ENCODE results near the gene SLC44A1.

Gene SLC44A1

DNA sequence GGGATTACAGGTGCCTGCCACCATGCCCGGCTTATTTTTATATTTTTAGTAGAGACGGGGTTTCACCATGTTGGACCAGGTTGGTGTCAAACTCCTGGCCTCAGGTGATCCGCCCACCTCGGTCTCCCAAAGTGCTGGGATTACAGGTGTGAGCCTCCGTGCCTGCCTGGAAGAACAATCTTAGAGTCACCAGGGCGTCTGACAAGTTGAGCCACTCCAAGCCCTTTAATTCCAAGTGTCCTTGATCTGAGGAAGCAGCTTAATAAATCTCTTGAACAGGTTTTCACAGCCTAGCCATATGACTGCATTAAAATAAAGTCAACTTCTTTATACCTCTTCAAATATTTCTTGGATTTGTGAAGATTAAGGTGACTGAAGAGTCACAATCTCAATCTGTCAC is 31.5 kb downstream of the SLC44A1 start:
- DNase-seq = peak; percentile 89 to 96

DNA sequence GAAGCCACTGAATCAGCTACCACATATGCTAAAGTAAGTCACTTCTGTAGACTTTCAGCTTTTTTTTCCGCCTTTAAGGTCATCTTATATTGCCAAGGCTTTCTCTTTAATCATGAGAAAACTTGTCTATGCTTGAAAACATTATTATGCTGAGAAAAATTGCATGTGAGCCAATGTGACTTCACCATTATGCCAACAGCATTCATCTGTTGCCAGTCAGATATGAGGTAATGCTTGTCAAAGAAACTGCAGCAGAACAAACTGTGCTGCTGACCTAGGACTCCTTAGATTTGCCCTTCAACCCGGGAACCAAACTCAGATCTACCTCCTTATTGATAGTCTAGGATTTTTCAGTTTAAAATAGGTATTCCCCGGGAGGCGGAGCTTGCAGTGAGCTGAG is 34.3 kb downstream of the SLC44A1 start:
- no peak for DNase-seq

DNA sequence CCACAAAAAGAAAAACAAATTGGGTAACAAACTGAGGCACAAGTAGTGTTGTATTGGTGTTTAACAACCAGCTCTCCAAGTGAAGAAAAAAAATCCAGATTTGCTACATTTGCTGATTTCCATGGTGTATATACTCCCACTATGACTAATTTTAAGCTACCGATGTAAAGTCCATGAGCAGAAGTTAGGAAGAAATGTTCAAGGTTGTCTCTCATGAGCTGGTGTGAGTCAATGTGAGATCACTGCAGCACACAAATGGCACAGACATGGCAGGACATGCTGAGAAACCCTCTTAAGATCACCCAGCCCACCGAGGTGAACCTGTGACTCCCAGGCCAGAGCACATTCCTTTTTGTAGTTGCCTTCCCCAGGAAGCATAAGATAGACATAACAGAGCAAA is 36.2 kb downstream of the SLC44A1 start:
- no peak for DNase-seq

DNA sequence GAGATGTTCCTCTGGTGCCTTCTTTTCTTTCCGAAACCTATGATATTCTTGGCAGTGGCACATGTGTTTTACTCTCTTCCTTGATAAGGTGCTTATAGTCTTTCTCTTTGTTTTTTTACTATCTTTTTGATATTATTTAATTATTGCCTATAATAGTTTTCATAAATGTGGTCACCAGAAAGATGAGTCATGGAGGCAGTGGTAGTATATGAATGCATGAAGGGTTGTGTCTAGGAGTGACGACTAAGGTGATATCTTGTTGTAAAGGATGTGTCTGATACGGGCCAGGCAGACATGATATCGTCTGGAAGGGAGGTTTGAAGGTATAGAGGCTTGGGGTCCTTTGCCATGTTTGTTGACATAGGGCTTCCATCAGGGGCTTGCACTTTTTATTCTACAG is 36.8 kb downstream of the SLC44A1 start:
- DNase-seq = no peak

DNA sequence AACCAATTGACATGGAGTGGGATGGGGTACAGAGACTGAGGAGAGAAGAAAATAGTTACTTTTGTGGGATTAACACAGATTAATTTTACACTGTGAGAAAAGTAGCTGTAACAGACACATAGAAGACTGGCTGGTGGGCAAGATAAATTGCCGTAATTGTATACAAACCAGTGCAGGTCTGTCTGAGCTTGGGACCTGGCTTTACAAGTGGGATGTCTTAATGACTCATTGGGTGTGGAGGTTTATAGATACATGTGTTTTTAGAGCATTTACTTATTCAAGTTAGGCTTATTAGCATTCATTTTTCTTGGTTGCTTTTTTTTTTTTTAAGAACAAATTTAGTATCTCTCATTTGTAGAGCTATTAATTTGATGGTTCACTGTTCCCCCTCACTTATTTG is 37.5 kb downstream of the SLC44A1 start:
- no peak for DNase-seq

DNA sequence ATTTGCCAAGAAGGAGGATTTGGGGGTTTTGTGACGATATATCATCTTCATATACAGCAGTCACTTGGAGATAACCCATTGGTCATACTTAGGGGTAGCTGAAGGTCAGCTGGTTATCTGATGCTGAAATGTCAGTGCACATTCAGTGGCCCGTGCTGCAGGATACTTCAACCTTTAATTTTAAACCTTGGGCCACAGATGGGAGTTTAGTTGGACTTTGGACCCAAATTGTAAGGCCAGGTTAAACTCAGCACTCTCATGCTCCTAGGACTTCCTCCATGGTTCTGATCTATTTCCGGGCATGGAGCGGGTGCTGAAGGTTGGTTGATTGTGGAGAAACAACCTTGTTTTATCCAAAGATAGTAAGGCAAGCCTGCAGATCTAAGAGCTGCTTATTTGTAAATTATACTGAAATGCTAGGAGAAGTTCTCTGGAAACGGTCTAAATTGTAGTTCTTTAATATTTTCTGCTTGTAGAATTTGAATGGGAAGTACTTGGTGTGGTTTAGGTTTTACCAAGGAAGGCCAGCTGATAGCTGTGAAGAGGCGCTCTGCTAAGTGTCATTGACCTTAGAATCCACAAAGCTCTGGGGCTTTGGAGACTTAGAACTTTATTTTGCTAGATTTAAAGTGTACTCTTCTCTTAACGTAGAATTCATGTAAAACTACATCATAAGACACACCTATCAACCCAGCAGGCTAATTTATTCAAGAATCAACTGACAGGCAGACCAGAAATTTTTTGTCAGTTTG is 38.6 kb downstream of the SLC44A1 start:
- DNase-seq = no peak

DNA sequence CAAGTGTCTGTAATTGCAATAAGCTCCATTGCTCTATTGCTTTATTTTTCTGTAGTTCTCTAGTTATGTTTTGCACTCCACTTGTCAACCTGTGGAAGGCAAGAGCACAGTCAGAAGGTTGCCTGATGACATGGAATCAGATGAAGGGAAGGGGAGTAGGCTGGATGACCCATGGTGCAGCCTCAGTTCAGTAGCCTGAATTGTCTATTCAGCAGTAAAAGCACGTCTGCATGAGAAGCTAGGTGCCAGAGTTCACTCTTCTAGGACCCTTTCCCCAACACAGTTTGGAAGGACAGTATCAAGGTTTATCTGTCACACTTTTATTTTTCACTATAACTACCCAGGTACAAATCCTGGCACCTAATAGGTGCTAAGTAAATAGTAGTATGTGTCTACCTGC is 39.3 kb downstream of the SLC44A1 start:
- no peak for DNase-seq

DNA sequence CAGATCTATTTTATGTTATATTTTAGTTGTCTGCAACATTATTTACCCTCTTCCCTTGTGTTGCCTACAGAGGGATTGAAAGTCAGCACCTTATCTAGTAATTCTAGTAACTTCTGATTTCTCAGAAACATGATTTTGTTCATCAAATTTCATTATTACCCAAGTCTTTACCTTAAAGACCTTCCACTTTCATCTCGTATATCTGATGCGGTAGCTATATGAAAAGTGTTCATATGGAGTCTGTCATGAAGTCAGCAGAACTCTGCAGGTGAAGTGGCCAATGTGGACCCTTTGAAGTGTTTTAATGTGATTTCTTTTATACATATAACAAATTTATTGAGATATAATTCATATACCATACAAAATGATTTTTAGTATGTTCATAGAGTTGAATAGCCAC is 40.0 kb downstream of the SLC44A1 start:
- DNase-seq = no peak

DNA sequence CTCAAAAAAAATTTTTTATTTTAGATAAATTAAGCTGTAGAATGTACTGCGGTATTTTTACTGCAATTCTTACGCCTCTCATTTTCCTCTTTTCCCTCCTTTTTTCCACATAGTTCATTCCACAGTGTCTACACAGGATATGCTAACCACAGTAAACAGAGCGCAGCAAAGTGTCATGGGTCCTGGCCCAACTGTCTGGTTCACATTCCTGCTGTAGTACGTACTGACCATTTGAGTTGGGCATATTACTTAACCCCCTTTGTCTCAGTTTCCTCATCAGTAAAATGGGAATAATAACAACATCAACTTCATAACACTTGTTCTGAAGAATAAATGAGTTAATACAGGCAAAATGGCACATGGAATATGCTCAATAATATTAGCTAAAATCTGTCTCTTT is 41.6 kb downstream of the SLC44A1 start:
- DNase-seq = no peak

DNA sequence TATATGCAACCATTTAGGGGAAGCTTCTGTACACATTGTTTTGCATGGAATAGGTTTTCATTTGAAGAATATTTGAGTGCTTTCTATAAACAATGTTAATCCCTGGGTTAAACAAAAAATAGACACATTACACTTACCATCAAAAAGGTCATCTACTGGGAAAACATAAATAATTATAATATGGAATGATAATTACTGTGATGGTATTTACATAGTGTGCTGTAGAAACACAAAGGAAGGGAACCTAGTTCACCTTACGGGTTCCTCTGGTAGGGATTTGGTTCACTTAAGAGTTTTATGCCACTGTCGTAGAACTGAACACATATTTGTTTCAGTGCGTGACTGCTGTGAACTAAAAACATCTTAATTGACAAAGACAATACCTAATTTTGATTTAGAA is 44.9 kb downstream of the SLC44A1 start:
- DNase-seq = no peak

DNA sequence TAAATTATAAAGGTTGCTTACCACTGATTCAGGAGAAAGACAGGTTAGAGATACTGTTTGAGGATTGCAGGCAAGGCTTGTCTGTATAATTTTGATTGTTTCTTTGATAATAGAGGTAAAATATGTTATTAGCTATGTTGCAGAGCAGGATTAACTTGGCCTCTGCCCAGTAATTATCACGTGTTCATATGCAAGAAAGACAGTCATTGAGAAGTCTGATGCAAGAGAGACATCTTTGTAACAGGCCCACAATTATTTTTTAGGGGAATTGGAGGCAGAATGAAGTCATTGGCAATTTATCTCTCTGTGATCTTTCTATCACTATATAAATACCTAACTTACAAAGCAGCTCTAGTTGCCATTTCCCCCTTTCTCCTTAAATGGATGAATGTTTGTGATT is 46.0 kb downstream of the SLC44A1 start:
- DNase-seq = peak in 1 of 2 experiments; percentile 28

DNA sequence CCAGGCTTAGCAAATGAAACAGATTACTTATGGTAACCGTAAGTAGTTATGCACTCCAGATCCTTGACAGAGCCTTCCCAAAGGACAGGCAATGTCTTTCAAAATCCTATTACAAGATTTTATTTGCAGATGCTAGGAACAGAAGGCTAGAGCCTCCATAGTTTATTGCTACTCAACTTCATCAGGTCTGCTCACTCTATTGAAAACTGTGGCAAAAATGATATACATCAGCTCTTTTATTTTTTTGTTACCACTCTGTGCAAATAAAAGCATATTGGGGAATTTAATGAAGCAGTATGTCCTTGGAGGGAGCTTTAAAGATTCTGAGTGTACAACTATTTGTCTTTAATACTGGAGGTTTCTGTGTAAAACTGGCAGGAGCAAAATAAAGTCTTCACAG is 46.5 kb downstream of the SLC44A1 start:
- DNase-seq = peak; percentile 25 to 83

DNA sequence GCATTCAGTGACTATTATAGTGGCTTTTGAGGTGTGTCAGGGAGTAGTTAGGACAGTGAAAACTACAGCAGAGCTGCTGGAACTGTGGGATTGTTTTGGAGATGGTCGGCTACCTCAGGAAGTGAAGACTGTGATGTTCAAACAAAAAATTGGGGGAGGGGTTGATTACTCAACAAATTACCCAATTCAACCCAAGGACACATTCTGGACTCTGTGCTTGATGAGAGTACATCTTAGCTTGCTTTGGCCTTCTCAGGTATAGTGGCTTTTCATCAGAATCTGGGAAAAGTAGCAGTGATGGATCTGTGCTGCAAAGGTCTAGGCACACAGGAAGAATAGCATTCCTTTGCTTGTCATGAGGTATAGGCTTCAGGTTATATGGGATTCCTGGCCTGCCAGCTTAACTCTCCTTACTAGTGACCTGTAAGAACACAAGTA is 47.0 kb downstream of the SLC44A1 start:
- DNase-seq = no peak

DNA sequence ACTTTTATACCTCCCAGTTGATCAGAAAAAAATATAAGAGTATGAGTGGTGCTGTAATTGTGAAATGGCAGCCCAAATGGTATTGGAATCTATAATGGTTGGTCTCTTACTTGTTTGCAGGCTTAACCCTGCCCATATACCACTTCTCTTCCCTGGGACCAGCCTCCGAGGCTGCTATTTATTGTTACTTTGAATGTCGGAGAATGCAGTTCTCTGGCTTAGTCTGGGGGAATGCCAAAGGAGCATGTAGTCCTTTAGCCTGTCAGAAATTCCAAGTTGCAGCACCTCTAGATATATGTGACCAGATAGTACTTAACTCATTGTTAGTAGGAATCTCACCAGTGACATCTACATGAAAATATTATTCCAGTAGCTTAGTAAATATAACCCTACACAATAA is 47.5 kb downstream of the SLC44A1 start:
- no peak for DNase-seq

DNA sequence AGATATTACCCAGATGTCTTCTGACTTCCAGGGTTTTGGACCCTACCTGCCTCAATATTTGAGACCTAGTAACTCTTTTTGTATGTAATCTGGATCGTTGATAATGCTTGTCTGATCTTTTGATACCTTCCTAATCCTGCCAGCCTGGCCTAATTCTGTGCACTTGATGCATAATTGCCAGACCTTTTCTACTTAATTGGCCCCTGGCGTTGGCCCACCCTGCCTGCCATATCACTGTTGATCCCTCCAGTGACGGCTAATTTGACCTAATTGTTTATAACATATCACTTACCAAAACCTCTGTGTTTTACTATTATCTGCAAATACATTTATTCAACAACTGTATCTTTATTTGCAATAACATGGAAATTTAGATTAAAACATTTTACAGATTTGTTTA is 49.0 kb downstream of the SLC44A1 start:
- DNase-seq = peak; percentile 52 to 61

DNA sequence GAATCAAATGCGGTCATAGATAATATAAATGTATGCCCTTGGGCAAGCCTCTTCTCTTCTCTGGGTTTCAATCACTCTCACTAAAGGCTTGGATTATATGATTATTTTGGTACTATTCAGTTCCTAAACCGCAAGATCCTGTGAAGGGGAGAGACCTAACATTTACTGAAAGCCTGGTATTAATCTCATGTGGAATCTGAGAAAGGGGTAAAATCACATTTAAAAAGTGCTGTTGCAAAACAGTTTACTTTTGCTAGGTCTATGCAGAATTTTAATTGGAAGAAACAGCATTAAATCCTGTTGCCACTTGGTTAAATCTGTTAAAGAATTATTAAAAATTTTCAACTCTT is 50.7 kb downstream of the SLC44A1 start:
- DNase-seq = no peak

DNA sequence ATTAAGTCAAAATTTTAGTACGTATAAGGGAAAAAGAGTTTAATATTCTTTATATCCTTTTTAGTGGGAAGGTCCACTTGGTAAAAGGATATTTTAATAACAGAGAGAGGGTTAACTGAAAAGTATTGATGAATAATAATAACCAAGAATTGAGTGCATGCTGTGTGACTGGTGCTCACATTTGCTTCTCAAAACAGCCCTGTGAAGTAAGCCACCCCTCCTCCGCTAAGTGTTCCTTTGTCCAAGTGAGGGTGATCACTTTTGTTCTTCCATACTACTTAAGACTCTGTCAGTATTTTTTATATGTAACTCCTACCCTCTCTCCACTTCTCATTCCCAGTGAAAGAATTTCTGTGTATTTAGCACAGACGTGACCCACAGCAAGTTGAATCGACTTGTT is 51.5 kb downstream of the SLC44A1 start:
- DNase-seq = no peak

DNA sequence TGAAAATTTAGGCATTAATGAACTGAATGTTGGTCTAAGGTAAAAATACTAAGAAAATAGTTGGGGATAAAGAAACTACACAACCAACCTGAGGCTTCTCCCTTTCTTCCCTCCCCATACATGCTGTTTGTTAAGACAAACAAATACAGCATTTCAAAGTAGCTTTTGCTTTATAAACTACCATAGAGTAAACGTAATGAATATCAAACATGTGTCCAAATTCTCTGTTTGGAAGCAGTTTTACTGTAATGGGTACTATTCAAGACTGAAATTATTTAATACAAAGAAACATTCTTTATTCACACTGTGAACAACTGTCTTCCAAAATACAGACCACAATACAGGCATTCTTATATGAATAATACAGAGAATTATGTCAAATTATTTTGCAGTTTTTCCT is 52.0 kb downstream of the SLC44A1 start:
- no peak for DNase-seq

DNA sequence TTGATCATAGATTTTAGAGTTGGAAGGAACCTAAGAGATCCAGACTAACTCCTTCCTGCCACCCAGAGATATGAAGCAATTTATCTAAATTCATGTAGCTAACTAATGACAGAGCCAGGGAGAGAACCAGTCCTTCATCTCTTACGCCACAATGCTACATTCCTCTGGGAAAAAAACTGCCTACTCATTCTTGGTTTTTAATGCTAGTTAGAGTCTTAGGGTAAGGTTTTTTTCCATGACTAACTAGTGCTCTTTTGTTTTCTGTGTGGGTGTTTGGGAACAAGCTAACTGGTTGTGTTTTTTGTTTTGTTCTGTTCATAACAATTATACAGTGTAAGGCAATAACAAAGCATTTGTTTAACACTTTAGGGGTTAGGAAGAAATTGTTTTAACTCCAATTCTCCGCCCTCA is 52.4 kb downstream of the SLC44A1 start:
- DNase-seq = no peak

DNA sequence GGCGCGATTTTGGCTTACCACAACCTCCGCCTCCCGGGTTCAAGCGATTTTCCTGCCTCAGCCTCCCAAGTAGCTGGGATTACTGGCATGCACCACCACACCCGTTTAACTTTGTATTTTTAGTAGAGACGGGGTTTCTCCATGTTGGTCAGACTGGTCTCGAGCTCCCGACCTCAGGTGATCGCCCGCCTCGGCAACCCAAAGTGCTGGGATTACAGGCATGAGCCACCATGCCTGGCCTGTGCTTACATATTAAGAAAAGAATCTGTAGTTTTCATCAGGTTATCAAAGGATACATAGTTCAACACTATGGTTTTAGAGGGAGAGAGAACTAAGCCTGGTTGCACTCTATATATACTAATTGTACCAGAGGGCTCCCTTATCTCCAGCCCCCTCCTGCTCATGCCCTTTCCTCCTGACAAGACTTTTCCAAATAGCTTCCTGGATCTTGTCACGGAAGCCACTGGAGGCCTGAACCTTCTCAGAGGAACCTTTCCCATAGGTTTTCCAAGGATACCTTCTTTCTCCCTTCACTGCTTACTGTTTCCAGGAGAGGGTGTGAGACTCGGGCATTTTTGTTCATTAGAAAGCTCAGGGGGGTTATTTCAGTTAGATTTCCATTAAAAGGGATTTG is 53.1 kb downstream of the SLC44A1 start:
- DNase-seq = no peak

DNA sequence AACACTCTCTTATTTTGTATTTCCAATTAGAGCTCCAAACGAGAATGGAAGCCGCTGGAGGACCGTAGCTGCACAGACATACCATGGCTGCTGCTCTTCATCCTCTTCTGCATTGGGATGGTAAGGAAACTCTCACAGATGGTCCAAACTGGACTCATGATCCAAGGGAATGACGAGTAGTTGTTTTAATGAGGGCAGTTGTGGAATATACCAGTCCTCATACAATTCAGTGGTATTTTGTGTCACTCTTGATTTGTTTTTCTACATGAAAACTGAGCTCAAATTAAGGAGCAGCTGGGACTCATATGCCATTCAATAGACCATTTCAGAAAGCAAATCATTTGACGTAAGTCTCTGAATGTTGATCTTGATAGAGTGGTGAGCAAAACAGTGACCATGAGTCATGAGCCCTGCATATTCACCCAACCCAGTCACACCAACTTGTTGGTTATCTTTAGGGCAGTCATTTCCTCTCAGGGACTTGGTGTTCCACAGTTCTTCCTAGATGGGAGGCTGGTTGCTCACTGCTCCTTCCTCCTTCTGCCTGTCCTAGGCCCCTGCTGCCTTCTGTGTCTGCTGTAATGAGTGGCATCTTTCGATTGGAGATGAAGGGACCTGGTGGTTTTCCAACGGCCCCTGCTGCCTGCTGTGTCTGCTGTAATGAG is 54.9 kb downstream of the SLC44A1 start:
- no peak for DNase-seq

DNA sequence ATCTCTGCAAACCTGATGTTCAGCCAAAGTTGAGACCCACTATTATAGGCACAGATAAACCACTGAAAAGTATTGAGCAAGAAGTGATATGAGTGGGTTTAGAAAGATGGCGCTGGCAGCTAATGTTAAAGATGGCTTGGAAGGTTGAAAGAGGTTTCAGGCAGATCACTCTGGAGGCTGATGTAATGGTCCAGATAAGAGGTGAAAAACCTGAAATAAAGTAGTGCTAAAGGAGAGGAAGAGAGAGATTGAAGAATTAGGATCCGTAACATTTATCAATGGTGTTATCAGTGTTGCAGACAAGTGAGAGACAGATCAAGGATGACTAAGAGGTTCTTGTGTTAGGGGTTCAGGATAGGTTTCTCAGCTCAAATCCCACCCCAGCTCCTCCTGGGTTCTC is 58.3 kb downstream of the SLC44A1 start:
- no peak for DNase-seq

DNA sequence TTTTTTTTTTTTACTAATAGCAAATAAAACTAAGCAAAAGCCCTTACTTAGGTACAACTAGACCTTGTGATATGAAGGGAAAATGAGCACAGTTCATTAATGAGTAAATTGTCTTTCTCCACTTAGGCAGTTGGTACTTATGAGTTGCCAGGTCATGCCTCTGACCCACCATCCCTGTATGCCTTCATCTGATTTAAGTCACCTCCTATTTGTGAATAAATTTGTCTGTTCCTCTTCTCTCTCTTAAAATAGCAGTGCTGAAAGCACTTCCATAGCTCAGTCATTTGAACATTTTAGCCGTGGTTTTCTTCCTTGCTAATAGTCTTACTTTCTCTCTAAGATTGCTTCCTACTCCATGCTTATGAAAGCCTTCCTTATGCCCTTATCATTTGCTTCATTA is 61.4 kb downstream of the SLC44A1 start:
- DNase-seq = no peak

DNA sequence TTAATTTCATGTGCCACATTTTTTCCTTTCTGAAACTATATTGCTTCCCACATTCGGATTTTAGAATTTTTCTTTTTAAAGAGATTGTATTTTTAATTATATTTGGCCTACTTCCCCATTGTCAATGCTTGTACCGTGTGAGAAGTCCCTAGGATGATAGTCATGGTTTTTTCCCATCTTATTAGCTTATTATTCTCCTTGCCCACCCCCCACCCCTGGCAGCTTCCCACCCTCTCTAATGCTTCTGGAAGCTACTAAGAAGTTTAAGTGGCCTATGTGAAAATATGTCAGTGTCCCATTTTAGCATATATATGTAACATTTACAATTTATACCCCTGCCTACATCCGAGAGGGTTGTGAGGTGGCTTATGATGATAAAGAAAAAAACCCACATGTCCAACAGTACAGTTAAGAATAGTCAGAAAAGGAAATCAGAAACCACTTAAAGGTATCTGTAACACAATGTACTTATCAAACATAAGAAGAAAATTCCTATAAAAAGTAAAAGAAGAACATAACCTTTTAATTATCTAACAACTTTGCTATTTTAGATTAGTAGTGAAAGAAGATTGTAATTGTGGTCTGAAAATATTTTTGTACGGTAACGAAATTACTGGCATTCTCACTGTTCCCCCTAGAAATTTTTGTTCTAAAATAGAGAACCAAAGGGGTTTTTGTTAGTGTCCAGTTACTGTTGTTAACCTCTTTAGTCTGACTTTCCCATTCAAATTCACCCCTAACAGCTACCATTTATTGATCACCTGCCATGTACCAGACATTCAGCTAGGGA is 62.1 kb downstream of the SLC44A1 start:
- no peak for DNase-seq

Measured in NCI-H524 (cell line).